ENCODE results near the gene LEAP2.

DNA sequence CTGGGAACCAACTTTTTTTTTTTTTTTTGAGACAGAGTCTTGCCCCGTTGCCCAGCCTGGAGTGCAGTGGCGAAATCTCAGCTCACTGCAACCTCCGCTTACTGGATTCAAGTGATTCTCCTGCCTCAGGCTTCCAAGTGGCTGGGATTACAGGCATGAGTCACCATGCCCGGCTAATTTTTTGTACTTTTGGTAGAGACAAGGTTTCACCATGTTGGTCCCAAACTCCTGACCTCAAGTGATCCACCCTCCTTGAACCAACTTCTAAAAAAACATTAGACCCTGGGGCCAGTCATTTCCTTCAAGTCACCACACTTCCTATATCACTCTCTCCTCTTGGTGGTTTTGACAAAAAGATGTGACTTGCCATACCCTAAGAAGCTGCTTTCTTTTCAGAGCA lies 32.2 kb upstream of the LEAP2 start:
- TF ChIP-seq, protein P1, sequence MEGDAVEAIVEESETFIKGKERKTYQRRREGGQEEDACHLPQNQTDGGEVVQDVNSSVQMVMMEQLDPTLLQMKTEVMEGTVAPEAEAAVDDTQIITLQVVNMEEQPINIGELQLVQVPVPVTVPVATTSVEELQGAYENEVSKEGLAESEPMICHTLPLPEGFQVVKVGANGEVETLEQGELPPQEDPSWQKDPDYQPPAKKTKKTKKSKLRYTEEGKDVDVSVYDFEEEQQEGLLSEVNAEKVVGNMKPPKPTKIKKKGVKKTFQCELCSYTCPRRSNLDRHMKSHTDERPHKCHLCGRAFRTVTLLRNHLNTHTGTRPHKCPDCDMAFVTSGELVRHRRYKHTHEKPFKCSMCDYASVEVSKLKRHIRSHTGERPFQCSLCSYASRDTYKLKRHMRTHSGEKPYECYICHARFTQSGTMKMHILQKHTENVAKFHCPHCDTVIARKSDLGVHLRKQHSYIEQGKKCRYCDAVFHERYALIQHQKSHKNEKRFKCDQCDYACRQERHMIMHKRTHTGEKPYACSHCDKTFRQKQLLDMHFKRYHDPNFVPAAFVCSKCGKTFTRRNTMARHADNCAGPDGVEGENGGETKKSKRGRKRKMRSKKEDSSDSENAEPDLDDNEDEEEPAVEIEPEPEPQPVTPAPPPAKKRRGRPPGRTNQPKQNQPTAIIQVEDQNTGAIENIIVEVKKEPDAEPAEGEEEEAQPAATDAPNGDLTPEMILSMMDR (conservative IDR thresholded peaks at IDR 0.05; ENCODE audit: low read depth, low read length) = no peak
- TF ChIP-seq BHLHE40 (IDR thresholded peaks at IDR 0.05; ENCODE audit: low read depth, low read length) (no peak), RFX5 (IDR thresholded peaks at IDR 0.05; ENCODE audit: low read depth, low read length) (no peak), POLR2A (IDR thresholded peaks at IDR 0.05; ENCODE audit: low read depth, low read length) (no peak), MXI1 (IDR thresholded peaks at IDR 0.05; ENCODE audit: borderline replicate concordance, low read depth, low read length) (no peak), CEBPB (IDR thresholded peaks at IDR 0.05; ENCODE audit: low read depth, low read length) (no peak), RAD21 (IDR thresholded peaks at IDR 0.05; ENCODE audit: low read length) (no peak), MAFK (IDR thresholded peaks at IDR 0.05; ENCODE audit: low read depth, low read length) (no peak), RCOR1 (IDR thresholded peaks at IDR 0.05; ENCODE audit: insufficient replicate concordance, low read length) (no peak), FOS (IDR thresholded peaks at IDR 0.05; ENCODE audit: low read depth, low read length) (no peak)
- TF ChIP-seq, protein P2, sequence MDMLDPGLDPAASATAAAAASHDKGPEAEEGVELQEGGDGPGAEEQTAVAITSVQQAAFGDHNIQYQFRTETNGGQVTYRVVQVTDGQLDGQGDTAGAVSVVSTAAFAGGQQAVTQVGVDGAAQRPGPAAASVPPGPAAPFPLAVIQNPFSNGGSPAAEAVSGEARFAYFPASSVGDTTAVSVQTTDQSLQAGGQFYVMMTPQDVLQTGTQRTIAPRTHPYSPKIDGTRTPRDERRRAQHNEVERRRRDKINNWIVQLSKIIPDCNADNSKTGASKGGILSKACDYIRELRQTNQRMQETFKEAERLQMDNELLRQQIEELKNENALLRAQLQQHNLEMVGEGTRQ (IDR thresholded peaks at IDR 0.05; ENCODE audit: low read depth, low read length) = no peak
